Neuron (in vitro differentiated cells): Measurements from ENCODE around the gene FGF14.

ENCODE experiments used
- H2AFZ ChIP-seq: one replicate; pipeline ENCODE4 v1.6.1; 2013; ENCODE audit warnings: low read depth, mild to moderate bottlenecking, inconsistent platforms, low read length, moderate library complexity
- H3K27me3 ChIP-seq: one replicate; pipeline ENCODE4 v1.6.1; 2013; ENCODE audit warnings: low read length; ENCODE audit not compliant: insufficient read depth
- H3K36me3 ChIP-seq: one replicate; pipeline ENCODE4 v1.6.1; 2013; ENCODE audit warnings: low read length; ENCODE audit not compliant: insufficient read depth
- H3K4me1 ChIP-seq: one replicate; pipeline ENCODE4 v1.6.1; 2013; ENCODE audit warnings: low read length; ENCODE audit not compliant: insufficient read depth
- H3K4me3 ChIP-seq: 2 replicates; pipeline ENCODE4 v1.5.1; 2013; ENCODE audit warnings: mild to moderate bottlenecking, low read length, moderate library complexity
- H3K9me3 ChIP-seq: one replicate; pipeline ENCODE4 v1.6.1; 2013; ENCODE audit warnings: low read length

The FGF14 gene

GRCh38 chr13:102225892-102226291, 176.0 kb downstream of the FGF14 start:
- H3K9me3 ChIP-seq: no peaks in the 10 kb centered on the region
- no peak overlapping the region for H2AFZ ChIP-seq
- no peaks in the 10 kb centered on the region for H3K36me3 ChIP-seq
- no peak overlapping the region for H3K4me3 ChIP-seq
- H3K27me3 ChIP-seq: no peaks in the 10 kb centered on the region
- no peaks in the 10 kb centered on the region for H3K4me1 ChIP-seq

GRCh38 chr13:102220681-102221228, 181.1 kb downstream of the FGF14 start:
- Histone ChIP-seq H3K4me3 (no peak overlapping the region), H3K4me1 (no peaks in the 10 kb centered on the region), H2AFZ (no peak overlapping the region), H3K27me3 (no peaks in the 10 kb centered on the region), H3K9me3 (no peaks in the 10 kb centered on the region), H3K36me3 (no peaks in the 10 kb centered on the region)

GRCh38 chr13:102214956-102215355, 186.9 kb downstream of the FGF14 start:
- Histone ChIP-seq H3K9me3 (no peaks in the 10 kb centered on the region), H3K4me1 (peaks cover 11% of the 10 kb centered on the region), H3K27me3 (no peaks in the 10 kb centered on the region), H3K36me3 (no peaks in the 10 kb centered on the region), H3K4me3 (no peak overlapping the region), H2AFZ (no peak overlapping the region)

GRCh38 chr13:102212729-102213128, 189.1 kb downstream of the FGF14 start:
- Histone ChIP-seq H3K36me3 (no peaks in the 10 kb centered on the region), H3K27me3 (no peaks in the 10 kb centered on the region), H2AFZ (peak overlapping the region; percentile 57), H3K4me1 (peaks cover 11% of the 10 kb centered on the region), H3K4me3 (no peak overlapping the region), H3K9me3 (no peaks in the 10 kb centered on the region)

- H3K27me3 ChIP-seq: no peaks in the 10 kb centered on the region
- no peaks in the 10 kb centered on the region for H3K9me3 ChIP-seq
- no peak overlapping the region for H2AFZ ChIP-seq
- no peak overlapping the region for H3K4me3 ChIP-seq
- peaks cover 10% of the 10 kb centered on the region for H3K4me1 ChIP-seq
- no peaks in the 10 kb centered on the region for H3K36me3 ChIP-seq
These were observed 193.5 kb downstream of the FGF14 start for GRCh38 chr13:102208347-102208746.

- Histone ChIP-seq H3K36me3 (no peaks in the 10 kb centered on the region), H3K4me1 (peaks cover 5% of the 10 kb centered on the region), H3K27me3 (no peaks in the 10 kb centered on the region), H2AFZ (no peak overlapping the region), H3K9me3 (no peaks in the 10 kb centered on the region), H3K4me3 (no peak overlapping the region)
These were observed 194.0 kb downstream of the FGF14 start for GRCh38 chr13:102207680-102208342.

- H2AFZ ChIP-seq: no peak overlapping the region
These were observed 198.1 kb downstream of the FGF14 start for GRCh38 chr13:102203718-102204117.

GRCh38 chr13:102198418-102199311, 203.2 kb downstream of the FGF14 start:
- H3K4me1 ChIP-seq: peaks cover 8% of the 10 kb centered on the region
- no peak overlapping the region for H3K4me3 ChIP-seq
- no peak overlapping the region for H2AFZ ChIP-seq
- H3K27me3 ChIP-seq: no peaks in the 10 kb centered on the region
- H3K9me3 ChIP-seq: no peaks in the 10 kb centered on the region
- H3K36me3 ChIP-seq: no peaks in the 10 kb centered on the region

More at GRCh38 chr13:102203718-102204117, 198.1 kb downstream of the FGF14 start:
- Histone ChIP-seq H3K9me3 (no peaks in the 10 kb centered on the region), H3K4me1 (no peaks in the 10 kb centered on the region), H3K36me3 (no peaks in the 10 kb centered on the region), H3K27me3 (no peaks in the 10 kb centered on the region), H3K4me3 (no peak overlapping the region)

GRCh38 chr13:102197193-102197592, 204.7 kb downstream of the FGF14 start:
- Histone ChIP-seq H3K4me3 (no peak overlapping the region), H2AFZ (no peak overlapping the region), H3K36me3 (no peaks in the 10 kb centered on the region), H3K27me3 (no peaks in the 10 kb centered on the region), H3K4me1 (peaks cover 11% of the 10 kb centered on the region), H3K9me3 (no peaks in the 10 kb centered on the region)

GRCh38 chr13:102195566-102196462, 206.0 kb downstream of the FGF14 start:
- H2AFZ ChIP-seq: no peak overlapping the region
- H3K4me1 ChIP-seq: peaks cover 18% of the 10 kb centered on the region
- no peak overlapping the region for H3K4me3 ChIP-seq
- no peaks in the 10 kb centered on the region for H3K27me3 ChIP-seq
- no peaks in the 10 kb centered on the region for H3K36me3 ChIP-seq
- no peaks in the 10 kb centered on the region for H3K9me3 ChIP-seq

GRCh38 chr13:102192858-102193257, 209.0 kb downstream of the FGF14 start:
- Histone ChIP-seq H3K9me3 (no peaks in the 10 kb centered on the region), H3K4me1 (peaks cover 18% of the 10 kb centered on the region), H2AFZ (no peak overlapping the region), H3K27me3 (no peaks in the 10 kb centered on the region), H3K36me3 (no peaks in the 10 kb centered on the region), H3K4me3 (no peak overlapping the region)

- H3K4me1 ChIP-seq: peaks cover 18% of the 10 kb centered on the region
- H3K9me3 ChIP-seq: no peaks in the 10 kb centered on the region
- H3K27me3 ChIP-seq: no peaks in the 10 kb centered on the region
- no peaks in the 10 kb centered on the region for H3K36me3 ChIP-seq
- H3K4me3 ChIP-seq: no peak overlapping the region
- no peak overlapping the region for H2AFZ ChIP-seq
These were observed 209.8 kb downstream of the FGF14 start for GRCh38 chr13:102191951-102192502.
